Spleen (tissue), 7 donors: Measurements from ENCODE around the gene RNF19B.

Experiments used
- CTCF ChIP-seq, 11 experiments: fragments of 200-600 bp in 7 of 11; fragments of 450-650 bp in 4 of 11; sonication (generic) in 4 of 11; IDR thresholded peaks in 8 of 11; conservative IDR thresholded peaks in 3 of 11; 1 replicate in 7 of 11; 2 replicates in 4 of 11; pipeline versions ENCODE4 v1.4.0 to v1.8.0; 2016 to 2021; ENCODE audit warnings: antibody characterized with exemption in 11 of 11, inconsistent platforms in 4 of 11, mild to moderate bottlenecking in 1 of 11
- POLR2A ChIP-seq, 3 donors: fragments of 450-650 bp; IDR thresholded peaks; one replicate each; pipeline ENCODE4 v1.5.1; 2017; ENCODE audit warnings: antibody characterized with exemption in 3 of 3, mild to moderate bottlenecking in 1 of 3
- donor health status: DM: no; HTN: no; CAD: no; lungs with moderate emphysema.
- donor health status: DM: no; HTN: no; CAD: no.
- donor health status: DM: no; HTN: no; CAD: no.

GRCh38 chr1:32931760-32932159 is 32.8 kb downstream of the RNF19B start:
- TF ChIP-seq POLR2A (IDR thresholded peaks at IDR 0.05) (no peak), CTCF (IDR thresholded peaks at IDR 0.05 in 8 of 11, conservative IDR thresholded peaks at IDR 0.05 in 3 of 11) (no peak)
